Kidney tubule cell (primary cell): ENCODE results near the gene NUP42.
"Not testable (repeated sequence)": the region's sequence is repeated elsewhere in the genome, so short reads cannot be mapped to it uniquely, and the experiment has no call there.

ENCODE experiments used
- DNase-seq: peaks from one replicate; pipeline ENCODE4 v3.0.0-alpha.2; 2018; ENCODE audit warnings: low spot score

Gene NUP42, protein sequence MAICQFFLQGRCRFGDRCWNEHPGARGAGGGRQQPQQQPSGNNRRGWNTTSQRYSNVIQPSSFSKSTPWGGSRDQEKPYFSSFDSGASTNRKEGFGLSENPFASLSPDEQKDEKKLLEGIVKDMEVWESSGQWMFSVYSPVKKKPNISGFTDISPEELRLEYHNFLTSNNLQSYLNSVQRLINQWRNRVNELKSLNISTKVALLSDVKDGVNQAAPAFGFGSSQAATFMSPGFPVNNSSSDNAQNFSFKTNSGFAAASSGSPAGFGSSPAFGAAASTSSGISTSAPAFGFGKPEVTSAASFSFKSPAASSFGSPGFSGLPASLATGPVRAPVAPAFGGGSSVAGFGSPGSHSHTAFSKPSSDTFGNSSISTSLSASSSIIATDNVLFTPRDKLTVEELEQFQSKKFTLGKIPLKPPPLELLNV

DNA sequence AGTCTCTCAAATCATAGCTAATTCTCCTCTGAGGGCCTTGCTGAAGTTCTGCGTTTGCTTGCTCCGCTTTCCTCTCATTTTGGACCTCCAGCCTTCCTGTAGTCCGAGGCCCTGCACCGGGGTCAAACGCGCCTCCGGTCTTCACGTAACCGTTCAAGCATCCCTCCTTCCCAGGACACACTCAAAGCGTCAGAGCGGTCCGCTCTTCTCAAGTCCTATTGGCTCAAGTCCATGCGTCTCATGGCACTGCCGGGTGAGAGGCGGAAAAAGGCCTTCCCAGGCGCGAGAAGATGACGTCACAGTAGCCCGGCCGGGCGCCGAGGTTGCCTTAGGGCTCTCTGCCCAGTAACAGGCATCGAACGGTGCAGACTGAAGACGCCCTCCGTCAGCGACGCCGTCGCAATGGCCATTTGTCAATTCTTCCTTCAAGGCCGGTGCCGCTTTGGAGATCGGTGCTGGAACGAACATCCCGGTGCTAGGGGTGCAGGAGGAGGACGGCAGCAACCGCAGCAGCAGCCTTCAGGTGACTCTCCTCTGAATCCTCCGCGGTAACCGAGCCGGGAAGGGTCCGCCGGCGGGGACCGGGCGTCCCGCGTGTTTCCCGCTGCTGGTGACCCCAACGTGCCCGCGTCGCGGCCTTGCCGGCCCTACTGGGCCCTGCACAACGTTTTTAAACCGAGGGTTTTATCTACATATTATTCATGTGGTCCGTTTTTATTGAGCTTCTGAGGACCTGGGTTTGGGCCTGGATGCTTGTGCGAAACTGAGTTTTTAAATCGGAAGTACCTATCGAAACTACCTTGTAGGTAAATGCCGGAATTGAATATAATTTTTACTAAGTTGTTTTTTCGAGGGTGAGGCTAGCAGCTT is at the start of gene NUP42:
NUP42 (plus strand) TSS at position 365 of the 870 bp plus-strand sequence; CDS start at position 403, 38 bp downstream.
- DNase-seq: peak; percentile 99

DNA sequence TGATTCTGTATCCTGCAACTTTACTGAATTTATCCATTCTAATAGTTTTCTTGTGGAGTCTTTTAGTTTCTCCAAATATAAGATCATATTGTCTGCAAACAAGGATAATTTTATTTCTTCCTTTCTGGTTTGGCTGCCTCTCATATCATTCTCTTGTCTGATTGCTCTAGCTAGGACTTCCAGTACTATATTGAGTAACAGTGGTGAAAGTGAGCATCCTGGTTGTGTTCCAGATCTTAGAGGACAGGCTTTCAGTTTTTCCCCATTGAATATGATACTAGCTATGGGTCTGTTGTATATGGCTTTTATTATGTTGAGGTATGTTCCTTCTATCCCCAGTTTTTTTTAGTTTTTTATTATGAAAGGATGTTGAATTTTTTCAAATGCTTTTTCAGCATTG is 48.1 kb upstream of the NUP42 start:
- no peak for DNase-seq

DNA sequence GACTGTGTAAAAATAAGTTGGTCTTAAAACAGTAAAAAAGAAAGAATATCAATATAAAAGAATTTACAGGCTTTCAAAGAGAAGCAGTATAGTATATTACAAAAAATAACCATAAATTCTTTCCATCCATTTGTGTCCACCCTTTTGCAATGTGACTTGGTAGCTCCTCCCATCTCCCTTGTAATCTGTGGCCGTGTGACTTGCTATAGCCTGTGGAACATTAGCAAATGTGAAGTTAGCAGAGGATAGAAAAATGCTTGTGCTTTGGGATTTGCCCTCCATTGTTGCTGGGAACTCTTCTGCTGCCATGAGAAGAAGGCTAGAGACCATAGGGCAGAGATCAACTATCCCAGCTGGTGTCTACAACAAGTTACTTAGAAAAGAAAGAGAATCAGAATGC is 46.1 kb upstream of the NUP42 start:
- DNase-seq: no peak

DNA sequence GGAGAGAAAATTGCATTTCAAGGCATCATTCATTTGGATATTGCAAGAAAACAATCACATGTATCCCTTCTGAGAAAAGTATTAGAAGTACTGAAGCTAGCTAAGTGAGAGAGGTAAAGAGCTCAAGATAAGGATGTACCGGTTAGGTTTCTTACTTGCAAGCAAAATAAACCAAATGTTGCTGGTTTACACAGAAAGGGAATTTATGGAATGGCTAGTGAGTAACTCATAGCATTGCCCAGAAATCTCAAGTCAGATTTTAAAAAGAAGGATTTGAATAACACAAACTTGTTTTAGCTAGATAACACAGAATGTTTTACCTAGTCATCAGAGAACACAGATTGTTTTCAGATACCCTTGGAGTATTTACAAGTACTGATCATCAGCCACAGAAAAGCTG is 45.6 kb upstream of the NUP42 start:
- DNase-seq: no peak

DNA sequence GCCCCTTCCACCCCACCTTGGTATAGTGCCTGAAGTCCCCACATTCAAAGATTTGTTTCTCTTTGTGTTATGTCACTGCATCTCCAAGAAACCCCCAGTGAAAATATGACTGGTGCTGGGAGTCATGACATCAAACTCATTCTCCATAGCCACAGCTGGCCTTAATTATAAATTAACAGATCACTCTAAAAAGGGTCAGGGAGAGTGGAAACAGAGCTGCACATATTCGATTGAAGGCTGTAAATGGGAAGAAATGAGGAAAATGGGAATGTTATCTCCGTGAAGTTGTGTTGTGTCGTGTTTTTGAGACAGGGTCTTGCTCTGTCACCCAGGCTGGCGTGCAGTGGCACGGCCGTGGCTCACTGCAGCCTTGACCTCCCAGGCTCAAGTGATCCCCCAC is 24.2 kb upstream of the NUP42 start:
- no peak for DNase-seq

DNA sequence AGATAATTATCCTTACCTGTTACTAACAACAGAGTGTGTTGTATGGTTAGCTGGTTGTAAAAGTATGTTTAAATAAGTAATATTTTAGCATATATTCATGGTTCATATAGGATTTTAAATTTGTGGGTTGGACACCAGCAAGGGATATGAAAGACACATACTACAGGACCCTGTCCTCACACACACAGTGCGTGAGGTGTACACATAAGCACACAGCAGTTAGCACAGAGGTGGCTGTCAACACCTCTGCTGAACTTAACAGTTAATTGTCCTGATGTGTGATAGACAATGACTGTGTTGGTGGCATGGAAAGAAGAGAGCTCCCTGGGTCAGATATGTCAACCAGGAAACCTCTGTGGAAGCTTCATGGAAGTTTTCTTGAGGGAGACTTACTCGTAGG is 23.3 kb upstream of the NUP42 start:
- no peak for DNase-seq

DNA sequence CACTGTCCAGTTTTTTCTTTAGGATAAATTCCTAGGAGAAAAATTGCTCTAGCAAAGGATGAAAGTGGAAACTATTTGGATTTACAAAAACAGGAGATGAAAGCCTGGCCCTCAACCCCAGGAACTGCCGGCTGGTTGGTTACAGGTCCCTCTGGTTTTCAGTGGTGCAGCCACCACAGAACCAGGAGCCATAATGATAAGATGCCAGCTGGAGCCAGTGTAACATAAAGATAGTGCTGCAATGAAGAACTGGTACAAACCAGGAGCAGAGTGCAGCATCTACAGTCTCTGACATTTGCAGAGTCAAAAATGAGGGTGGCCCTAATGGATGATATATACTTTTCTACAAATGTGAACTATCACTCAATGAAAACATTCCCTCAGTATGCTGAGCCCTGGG is 20.4 kb upstream of the NUP42 start:
- DNase-seq: no peak

DNA sequence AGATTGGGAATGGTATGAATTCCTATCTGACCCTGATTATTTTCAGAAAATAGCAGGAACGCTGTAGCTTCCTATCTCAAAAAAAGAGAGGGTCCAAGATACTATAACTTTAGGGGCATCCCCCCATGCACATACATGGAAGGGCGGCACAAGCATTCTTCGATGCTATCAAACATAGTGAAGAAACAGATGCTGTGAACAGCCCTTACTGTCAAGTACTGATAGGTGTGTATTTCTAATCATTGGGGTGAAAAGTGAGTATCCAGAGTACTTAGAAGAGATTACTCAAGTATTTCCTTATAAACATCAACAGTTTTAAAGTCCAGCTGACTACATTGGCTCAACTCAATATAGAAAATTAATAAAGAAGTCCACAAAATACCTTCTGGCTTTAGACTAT is 17.0 kb upstream of the NUP42 start:
- DNase-seq: no peak

DNA sequence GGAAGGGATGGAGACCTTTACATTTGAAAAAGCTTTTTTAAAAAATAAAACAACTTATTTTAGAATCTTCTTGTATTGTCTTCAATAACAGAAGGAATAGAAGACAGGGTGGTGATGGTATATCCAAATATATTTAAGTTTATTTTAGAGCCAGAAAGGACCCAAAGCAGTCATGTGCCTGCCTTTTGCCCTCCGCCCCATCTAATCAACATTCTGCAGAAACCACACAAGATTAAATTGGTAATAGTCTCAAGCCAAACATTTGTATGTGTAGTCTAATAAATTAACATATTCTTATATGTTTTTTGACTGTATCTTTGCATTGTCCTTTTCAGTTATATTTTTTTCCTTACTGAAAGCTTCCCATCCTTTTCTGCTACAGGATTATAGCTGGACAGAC is 16.5 kb upstream of the NUP42 start:
- no peak for DNase-seq

DNA sequence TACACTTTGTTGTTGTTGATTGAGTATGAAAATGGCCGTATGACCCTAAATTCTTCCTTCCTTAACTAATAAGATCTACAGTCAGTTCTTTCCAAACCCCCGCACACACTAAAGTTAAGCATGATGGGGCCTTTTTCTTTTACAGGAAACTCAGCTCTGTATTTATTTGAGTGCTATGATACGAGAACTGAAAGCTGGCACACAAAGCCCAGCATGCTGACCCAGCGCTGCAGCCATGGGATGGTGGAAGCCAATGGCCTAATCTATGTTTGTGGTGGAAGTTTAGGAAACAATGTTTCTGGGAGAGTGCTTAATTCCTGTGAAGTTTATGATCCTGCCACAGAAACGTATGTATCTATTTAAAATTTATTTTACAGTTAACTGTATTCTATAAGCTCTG is 14.2 kb upstream of the NUP42 start:
- no peak for DNase-seq

DNA sequence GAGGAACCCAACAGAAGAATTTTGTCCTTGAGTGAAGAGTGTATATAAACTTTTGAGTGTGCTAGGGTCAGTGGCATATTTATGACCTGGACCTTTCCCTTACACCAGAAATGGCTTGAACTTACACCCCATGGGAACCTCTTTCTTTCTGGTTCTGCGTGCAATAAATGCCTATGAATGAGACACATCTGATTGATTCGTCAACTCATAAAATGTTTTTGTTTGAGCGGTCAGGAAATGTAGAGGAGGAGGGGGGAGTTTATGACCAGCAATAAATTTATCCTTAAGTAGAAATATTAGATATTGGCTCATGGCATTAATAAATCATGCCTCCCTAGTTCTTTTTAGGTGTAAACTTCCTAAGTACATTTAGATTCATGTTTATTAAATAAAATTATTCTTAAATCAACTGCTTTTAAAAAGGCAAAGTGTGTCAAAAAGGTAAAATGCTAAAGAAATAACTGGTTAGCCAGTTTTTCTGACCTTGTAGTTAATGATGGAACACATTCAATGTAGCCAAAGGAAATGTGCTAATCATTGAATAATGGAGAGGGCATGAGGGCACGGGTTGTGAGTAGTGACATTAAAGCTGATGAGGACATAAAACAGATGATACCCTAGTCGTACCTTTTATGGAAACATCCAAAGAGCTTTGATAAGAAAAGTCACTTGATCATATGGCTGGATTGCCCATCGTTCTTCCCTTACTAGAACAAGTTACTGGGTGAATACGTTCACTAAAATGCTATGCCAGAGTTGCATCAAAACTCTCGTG is 13.6 kb upstream of the NUP42 start:
- DNase-seq: no peak

DNA sequence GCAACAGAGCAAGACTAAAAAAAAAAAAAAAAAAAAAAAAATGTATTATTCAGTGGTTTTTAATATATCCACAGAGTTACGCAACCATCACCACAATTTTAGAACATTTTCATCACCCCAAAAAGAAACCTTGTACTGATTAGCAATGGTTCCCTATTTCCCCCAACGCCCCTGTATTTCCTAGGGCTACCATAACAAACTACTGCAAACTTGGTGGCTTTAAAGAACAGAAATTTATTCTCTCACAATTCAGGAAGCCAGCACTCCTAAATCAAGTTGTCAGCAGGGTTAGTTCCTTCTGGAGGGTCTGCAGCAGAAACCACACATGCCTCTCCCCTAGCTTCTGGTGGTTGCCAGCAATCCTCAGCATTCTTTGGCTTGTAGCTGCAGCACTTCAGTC is 5.9 kb upstream of the NUP42 start:
- no peak for DNase-seq

DNA sequence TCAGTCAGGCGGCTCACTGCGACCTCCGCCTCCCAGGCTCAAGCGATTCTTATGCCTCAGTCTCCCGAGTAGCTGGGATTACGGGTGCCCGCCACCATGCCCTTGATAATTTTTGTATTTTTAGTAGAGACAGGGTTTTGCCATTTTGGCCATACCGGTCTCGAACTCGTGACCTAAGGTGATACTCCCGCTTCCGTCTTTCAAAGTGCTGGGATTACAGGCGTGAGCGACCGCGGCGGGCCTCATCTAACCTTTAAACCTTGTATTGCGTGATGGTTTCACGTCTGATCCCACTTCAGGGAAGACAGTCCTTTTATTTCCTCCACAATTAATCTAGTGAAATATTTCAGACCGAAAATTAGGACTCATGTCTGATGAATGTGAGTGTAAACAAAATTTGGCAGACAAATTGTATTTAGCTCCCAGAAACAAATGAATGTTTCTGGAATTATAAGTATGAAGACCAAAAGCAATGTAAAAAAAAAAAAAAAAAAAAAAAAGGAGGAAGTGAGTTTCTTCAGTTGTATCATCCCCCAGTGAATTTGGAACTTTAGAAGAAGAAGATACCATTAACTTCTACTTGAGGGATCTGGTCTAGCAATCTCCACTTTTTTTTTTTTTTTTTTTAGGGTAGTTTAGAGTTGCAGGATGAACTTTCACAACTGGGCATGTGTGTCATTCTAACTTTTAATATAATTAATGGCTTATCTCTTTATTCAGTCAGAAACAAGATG is 1.6 kb downstream of the NUP42 start:
- no peak for DNase-seq

DNA sequence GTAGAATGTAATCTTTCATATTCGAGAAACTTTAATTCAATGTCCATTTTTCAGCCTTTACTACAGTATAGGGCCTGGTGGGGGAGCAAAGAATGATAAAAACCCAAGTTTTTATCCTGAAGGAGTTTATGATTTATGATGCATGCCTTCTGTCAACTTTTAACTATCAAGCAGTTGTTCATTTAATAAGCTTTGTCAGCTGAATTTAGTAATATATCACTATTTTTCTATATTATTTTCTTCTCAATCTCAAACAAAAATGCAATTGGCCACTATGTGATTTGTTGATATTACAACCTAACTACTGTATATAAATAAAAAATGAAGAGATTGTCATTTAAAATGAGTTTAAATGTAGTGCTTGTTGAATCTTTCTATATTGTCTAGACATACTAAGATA is 2.4 kb downstream of the NUP42 start:
- DNase-seq: no peak

DNA sequence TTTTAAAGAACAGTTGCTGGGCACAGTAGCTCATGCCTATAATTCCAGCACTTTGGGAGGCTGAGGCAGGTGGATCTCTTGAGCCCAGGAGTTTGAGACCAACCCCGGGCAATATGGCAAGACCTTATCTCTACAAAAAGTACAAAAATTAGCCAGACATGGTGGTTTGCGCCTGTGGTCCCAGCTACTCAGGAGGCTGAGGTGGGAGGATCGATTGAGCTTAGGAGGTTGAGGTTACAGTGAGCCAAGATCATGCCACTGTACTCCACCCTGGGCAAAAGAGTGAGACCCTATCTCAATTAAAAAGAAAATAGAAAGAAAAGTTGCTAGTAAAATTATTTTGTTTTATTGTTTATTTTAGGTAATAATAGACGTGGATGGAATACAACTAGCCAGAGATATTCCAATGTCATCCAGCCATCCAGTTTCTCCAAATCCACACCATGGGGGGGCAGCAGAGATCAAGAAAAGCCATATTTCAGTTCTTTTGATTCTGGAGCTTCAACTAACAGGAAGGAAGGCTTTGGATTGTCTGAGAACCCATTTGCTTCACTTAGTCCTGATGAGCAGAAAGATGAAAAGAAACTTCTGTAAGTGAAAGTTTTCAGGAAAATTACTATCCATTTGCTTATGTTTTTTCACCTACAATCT is 3.0 kb downstream of the NUP42 start:
- DNase-seq: peak; percentile 57

DNA sequence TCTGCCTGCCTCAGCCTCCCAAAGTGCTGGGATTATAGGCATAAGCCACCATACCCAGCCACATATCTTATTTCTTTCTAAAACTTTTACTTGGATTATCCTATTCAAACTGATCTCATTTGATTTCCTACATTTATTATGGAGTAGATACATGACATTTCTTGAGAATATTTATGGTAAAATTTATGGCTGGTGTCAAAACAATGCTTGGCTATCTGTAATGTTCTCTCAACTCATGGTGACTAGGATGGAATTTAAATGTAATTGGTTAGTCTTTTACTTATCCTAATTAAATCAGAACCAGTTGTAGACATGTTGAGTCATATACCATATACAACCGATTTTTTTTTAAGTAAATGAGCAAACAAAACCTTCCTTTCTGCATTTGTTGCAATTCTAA is 4.1 kb downstream of the NUP42 start:
- DNase-seq: no peak

DNA sequence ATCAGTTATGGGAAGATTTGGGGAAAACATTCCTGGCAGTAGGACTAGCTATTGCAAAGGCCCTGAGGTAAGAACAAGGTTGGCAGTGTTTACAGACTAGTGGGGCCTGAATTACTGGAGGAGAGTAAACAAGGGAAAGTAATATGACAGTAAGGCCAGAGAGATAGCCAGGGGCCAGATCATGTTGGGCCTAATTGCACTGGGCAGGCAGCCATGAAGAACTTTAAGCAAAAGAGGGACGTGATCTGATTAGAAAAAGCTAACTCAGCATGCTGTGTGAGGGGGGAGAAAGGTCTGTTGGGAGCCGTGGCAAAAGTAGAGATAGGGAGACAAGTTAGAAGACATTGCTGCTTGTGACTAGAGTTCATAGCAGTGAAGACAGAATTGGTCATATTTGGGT is 9.2 kb downstream of the NUP42 start:
- no peak for DNase-seq

DNA sequence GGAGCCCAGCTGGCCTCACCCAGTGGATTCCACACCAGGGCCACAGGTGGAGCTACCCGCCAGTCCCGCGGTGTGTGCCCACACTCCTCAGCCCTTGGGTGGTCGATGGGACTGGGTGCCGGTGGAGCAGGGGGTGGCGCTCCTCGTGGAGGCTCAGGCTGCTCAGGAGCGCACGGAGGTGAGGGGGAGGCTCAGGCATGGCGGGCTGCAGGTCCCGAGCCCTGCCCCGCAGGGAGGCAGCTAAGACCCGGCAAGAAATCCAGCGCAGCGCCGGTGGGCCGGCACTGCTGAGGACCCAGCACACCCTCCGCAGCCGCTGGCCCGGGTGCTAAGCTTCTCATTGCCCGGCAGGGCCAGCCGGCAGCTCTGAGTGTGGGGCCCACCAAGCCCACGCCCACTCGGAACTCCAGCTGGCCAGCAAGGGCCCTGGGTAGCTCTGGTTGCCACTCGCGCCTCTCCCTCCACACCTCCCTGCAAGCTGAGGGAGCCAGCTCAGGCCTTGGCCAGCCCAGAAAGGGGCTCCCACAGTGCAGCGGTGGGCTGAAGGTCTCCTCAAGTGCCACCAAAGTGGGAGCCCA is 11.9 kb downstream of the NUP42 start:
- DNase-seq: not testable (repeated sequence)

DNA sequence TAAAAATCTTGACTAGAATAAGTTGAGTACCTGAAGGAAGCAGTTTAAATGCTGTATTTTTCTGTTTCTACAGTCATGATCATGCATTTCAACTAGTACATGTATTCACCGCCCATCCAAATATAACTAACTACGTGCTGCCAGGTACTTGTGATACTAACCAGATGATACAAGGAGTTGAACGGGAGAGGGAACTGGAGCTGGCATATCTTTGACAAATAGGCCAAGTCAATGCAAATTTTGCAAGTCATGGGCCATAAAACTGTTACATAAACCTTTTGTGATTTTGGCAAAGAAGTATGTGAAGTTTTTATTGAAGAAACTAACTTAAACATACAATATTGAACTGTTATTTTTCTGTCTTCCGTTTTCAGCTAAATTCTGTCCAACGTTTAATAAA is 14.5 kb downstream of the NUP42 start:
- no peak for DNase-seq

DNA sequence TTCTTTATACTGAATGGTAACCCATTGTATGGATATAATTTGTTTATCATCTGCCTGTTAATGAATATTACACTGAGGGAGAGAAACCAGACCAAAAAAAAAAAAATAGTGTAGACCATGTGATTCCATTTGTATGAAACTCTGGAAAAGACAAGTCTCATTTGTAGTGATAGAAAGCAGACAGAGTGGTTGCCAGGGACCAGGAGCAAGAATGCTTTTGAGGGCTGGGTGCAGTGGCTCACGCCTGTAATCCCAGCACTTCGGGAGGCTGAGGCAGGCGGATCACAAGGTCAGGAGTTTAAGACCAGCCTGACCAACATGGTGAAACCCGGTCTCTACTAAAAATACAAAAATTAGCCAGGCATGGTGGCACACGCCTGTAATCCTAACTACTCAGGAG is 15.9 kb downstream of the NUP42 start:
- not testable (repeated sequence) for DNase-seq

DNA sequence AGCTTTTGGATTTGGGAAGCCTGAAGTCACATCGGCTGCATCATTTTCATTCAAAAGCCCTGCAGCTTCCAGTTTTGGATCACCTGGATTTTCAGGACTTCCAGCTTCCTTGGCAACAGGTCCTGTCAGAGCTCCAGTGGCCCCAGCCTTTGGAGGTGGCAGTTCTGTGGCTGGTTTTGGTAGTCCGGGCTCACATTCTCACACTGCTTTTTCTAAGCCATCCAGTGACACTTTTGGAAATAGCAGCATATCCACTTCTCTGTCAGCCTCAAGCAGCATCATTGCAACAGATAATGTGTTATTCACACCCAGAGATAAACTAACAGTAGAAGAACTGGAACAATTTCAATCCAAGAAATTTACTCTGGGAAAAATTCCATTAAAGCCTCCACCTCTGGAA is 18.5 kb downstream of the NUP42 start:
- DNase-seq: no peak
